HL-60/S4 treated with phorbol 12-myristate 13-acetate at 8.2 ng/mL for 4 days and 3 days (cell line): ENCODE data around the gene SYDE1.
"Not testable (repeated sequence)": the region's sequence is repeated elsewhere in the genome, so short reads cannot be mapped to it uniquely, and the experiment has no call there.

Experiments used
- in situ Hi-C: fragments of 300-500 bp; cut with MboI; formaldehyde crosslinking; loops from 2 replicates; pipeline ENCODE4 v1.15.0; 2022; ENCODE audit warnings: low sequenced_read_pairs

The SYDE1 gene, protein sequence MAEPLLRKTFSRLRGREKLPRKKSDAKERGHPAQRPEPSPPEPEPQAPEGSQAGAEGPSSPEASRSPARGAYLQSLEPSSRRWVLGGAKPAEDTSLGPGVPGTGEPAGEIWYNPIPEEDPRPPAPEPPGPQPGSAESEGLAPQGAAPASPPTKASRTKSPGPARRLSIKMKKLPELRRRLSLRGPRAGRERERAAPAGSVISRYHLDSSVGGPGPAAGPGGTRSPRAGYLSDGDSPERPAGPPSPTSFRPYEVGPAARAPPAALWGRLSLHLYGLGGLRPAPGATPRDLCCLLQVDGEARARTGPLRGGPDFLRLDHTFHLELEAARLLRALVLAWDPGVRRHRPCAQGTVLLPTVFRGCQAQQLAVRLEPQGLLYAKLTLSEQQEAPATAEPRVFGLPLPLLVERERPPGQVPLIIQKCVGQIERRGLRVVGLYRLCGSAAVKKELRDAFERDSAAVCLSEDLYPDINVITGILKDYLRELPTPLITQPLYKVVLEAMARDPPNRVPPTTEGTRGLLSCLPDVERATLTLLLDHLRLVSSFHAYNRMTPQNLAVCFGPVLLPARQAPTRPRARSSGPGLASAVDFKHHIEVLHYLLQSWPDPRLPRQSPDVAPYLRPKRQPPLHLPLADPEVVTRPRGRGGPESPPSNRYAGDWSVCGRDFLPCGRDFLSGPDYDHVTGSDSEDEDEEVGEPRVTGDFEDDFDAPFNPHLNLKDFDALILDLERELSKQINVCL

DNA sequence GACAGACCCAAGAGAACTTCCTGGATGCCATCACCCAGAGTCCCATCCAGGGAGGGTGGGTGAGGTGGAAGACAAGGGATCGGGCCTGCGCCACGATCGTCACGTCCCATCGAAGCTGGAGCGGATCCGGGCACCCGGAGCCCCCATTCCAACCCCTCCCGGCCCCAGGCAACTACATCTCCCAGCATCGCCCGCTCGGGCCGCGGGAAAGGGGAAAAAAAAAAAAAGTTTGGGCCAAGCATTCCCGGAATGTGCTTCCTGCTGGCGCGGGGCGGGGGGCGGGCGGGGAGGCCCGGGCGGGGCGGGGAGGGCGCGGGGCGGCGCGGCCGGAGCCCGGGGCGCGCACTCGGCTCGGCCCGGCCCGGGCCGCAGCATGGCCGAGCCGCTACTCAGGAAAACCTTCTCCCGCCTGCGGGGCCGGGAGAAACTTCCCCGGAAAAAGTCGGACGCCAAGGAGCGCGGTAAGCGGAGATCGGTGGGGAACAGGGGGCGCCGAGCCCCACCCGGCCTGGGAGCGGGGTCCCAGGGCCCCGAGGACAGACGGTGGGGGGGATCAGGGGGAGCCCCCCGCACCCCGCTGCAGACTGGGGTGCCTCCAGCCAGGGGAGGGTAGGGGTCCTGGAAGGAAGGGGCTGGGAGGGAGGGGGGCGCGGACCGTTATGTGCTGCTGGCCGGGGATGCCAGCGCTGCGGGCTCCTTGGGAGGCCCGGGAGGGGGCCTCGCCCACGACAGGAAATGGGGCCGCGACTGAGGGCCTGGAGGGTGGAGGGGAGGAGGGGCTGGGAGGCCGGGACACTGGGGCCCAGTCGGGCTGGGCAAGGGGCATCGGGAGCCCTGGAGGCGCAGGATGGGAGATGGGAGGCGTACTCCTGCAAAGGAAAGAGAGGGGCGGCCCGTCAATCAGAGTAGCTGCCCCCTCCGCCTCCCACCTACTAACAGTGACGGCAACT lies at the start of gene SYDE1:
Gene SYDE1 (plus strand): TSS at position 341 of the 950 bp plus-strand sequence. CDS start 33 bp downstream, at position 374.
- in situ Hi-C loops: no loop called here

DNA sequence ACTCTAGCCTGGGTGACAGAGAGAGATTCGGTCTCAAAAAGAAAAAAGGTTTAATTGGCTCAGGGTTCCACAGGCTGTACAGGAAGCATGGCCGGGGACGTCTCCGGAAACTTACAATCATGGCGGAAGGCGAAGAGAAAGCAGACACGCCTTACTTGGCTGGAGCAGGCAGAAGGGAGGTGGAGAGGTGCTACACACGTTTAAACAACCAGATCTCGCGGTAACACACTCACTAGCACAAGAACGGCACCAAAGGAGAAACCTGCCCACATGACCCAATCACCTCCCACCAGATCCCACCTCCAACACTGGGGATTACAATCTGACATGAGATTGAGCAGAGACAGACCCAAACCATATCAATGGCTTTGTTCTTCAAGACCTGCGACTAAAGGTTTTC lies 45.2 kb upstream of the SYDE1 start:
- in situ Hi-C loops: no loop called here

DNA sequence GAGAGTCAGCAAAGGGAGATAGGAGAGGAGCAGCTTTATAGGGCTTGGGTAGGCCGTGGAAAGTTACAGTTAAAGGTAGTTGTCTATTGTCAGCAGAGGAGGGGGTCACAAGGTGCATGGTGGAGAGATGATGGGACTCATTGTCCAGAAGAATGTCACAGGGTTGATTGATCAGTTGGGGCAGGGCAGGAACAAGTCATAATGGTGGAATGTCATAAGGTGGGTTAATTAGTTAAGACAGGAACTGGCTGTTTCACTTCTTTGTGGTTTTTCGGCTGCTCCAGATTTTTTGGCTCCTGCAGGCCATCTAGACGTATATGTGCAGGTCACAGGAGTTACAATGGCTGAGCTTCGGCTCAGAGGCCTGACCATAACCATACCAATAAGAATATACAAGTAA lies 36.8 kb upstream of the SYDE1 start:
- in situ Hi-C loops: not testable (repeated sequence)

DNA sequence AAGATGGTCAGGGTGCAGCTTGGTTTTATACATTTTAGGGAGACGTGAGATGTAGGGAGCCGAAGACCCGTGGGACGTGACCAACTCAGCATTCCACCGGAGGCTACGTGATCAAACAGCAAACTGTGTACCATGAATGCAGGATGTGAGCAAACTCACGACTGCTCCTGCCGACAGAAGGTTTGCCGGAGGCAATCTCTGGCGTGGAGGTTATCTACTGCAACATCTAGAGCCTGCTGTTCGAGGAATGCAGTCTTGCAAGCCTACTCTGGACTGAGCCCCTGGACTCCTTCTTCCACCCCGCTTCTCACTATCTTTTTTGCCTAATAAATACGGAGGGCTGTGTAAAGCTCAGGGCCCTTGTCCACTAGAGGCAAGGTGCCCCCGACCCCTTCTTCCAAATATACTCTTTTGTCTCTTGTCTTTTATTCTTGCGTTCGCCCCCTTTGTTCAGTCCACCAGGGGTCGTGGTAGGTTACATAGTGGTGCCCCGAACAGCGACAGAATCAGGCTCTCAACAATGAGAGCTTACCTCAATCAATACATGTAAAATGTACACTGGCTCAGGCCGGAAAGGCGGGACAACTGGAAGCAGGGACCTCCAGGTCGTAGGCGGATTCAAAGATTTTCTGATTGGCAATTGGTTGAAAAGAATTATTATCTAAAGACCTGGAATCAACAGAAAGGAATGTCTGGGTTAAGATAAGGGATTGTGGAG lies 34.1 kb upstream of the SYDE1 start:
- in situ Hi-C loops: no loop called here

DNA sequence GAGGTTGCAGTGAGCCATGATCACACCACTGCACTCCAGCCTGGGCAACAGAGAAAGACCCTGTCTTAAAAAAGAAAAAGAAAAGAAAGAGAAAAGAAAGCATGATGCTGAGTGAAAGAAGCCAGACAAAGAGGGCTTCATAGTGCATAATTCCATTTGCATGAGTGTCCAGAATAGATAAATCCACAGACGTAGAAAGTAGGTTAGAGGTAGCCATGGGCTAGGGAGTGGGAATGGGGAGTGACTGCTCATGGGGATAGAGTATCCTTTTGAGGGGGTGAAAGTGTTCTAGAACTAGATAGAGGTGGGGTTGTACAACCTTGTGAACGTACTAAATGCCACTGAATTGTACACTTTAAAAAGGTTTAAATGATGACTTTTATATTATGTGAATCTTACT lies 32.8 kb upstream of the SYDE1 start:
- in situ Hi-C loops: no loop called here

- in situ Hi-C loops: no loop called here
Observed at GRCh38 chr19:15075806-15076205, 31.4 kb upstream of the SYDE1 start.

DNA sequence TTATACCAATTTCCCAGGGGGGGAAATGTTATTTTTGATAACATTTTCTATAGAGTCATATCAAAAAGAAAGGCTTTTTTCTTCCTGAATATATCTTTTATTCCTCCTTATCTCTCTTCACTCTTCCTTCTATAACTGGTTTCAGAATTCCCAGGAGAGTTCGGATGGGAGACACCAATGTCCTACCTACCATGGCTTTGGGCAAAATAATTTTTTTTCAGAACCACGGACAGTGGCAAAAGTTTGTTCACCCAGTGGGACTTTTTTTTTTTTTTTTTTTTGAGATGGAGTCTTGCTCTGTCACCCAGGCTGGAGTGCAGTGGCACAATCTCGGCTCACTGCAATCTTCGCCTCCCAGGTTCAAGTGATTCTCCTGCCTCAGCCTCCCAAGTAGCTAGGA lies 27.2 kb upstream of the SYDE1 start:
- in situ Hi-C loops: not testable (repeated sequence)

GRCh38 chr19:15081911-15082310 lies 25.3 kb upstream of the SYDE1 start, which contains the start of gene OR1I1:
Gene OR1I1 (plus strand): TSS chr19:15082211. CDS start chr19:15087066, 4,855 bp downstream.
- in situ Hi-C loops: no loop called here

GRCh38 chr19:15087182-15087581 lies 20.0 kb upstream of the SYDE1 start:
- in situ Hi-C loops: no loop called here

GRCh38 chr19:15091918-15092753 lies 15.1 kb upstream of the SYDE1 start:
- in situ Hi-C loops: no loop called here

GRCh38 chr19:15093001-15093400 lies 14.2 kb upstream of the SYDE1 start:
- in situ Hi-C loops: no loop called here

DNA sequence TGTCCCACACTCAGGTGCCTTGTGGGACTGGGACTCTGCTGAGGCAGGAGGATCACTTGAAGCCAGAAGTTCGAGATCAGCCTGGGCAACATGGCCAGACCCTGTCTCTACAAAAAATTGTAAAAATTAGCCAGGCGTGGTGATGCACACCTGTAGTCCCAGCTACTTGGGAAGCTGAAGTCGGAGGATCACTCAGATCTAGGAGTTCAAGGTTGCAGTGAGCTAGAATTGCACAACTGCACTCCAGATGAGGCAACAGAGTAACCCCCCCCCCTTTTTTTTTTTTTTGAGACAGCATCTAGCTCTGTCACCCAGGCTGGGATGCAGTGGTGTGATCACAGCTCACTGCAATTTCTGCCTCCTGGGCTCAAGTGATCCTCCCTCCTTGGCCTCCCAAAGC lies 11.0 kb upstream of the SYDE1 start:
- in situ Hi-C loops: no loop called here

DNA sequence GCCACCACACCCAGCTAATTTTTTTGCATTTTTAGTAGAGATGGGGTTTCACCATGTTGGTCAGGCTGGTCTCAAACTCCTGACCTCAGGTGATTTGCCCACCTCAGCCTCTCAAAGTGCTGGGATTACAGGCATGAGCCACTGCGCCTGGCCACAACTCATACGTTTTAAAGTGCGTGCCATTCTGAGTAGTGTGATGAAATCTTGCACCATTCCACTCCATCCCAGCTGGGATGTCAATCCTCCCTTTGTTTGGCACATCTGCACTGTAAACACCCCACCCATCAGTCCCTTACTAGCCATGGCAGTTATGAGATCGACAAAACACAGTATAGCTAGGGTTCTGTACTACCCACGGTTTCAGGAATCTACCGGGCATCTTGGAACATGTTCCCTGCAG lies 9.2 kb upstream of the SYDE1 start:
- in situ Hi-C loops: not testable (repeated sequence)

DNA sequence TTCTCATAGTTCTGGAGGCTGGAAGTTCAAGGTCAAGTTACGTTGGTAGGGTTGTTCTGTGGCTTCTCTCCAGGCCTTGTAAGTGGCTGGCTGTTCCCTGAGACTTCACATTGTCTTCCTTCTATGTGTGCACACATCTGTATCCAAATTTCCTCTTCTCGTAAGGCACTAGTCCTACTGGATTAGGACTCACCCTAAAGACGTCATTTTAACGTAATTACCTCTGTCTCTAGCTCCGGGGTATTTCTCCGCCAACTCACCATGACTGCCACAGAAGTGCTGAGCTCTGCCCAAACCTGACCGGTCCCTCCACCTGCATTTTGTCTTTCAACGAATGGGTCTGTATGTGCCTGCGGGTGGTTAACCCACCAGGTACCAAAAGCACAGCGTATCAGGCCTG lies 8.7 kb upstream of the SYDE1 start:
- in situ Hi-C loops: no loop called here

DNA sequence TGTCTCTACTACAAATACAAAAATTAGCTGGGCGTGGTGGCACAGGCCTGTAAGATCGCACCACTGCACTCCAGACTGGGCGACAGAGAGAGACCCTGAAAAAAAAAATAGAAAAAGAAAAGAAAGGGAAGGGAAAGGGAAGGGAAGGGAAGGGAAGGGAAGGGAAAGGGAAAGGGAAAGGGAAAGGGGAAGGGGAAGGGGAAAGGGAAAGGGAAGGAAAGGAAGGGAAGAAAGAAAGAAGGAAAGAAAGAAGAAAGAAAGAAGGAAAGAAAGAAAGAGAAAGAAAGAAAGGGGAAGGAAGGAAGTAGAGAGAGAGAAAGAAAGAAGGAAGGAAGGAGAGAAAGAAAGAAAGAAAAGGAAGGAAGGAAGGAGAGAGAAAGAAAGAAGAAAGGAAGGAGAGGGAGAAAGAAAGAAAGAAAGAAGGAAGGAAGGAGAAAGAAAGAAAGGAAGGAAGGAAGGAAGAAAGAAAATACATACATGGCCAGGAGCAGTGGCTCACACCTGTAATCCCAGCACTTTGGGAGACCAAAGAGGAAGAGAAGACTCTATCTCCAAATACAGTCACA lies 8.1 kb upstream of the SYDE1 start:
- in situ Hi-C loops: no loop called here

DNA sequence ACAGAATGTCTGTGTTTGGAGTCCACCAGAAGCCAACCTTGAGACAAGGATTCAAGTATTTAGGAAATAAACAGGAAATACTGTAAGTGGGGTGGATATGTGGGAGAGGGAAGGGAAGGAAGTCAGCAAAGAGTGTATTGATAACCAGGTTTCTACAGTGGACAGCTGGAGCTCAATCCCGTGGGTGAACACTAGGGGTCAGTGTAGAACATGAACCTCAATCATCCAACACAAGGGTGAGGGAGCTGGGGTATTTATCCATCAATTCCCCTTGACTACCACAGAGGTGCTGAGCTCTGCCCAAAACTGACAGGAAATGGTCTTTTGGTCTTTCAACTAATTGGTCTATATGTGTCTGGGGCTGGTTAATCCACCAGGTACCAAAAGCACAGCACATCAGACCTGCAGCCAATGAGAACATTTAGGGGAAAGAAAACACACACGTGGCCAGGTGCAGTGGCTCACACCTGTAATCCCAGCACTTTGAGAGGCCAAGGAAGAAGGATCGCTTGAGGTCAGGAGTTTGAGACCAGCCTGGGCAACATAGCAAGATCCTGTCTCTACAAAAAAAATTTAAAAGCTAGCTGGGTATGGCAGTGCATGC lies 5.6 kb upstream of the SYDE1 start:
- in situ Hi-C loops: no loop called here

- in situ Hi-C loops: no loop called here
Observed at GRCh38 chr19:15104003-15104402, 3.2 kb upstream of the SYDE1 start.

- in situ Hi-C loops: no loop called here
Observed at GRCh38 chr19:15104411-15104810, 2.8 kb upstream of the SYDE1 start.

DNA sequence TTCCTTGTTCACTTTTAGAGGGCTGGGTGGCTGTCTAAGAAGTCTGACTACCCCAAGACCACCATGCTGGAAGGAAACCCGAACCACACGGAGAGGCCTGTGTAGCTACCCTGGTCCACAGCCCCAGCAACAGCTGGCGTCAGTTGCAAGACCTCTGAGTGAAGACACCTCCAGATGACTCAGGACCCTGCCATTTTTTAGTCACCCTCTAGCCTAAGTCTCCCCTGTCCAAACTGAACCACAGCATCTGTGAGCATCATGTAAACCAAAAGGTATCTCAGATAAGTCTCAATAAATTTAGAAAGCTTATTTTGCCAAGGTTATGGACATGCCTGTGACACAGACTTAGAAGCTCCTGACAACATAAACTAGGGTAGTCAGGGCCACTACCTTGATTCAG lies 2.2 kb upstream of the SYDE1 start:
- in situ Hi-C loops: no loop called here
